Neural cell (in vitro differentiated cells): Measurements from ENCODE around the gene RMC1. TPM values are rescaled to one million over a fixed set of nuclear protein-coding genes. Genes with fewer than 3 reads are reported as not detected.

Experiments used
- H2AFZ ChIP-seq: fragments of 200-600, 300-800 bp; sonication (generic), shearing (Covaris generic); 2 replicates; pipeline ENCODE4 v1.6.0; 2014; ENCODE audit warnings: low read depth, mild to moderate bottlenecking, antibody characterized with exemption, low read length, moderate library complexity
- H3F3A ChIP-seq: fragments of 200-600 bp; shearing (Covaris generic); 2 replicates; pipeline ENCODE4 v1.6.1; 2016; ENCODE audit warnings: mild to moderate bottlenecking, moderate library complexity, mixed read lengths, antibody characterized with exemption, low read length; ENCODE audit not compliant: insufficient read depth, poor library complexity, severe bottlenecking
- H3K27ac ChIP-seq: fragments of 200-600, 300-800 bp; sonication (generic), shearing (Covaris generic); 2 replicates; pipeline ENCODE4 v1.5.1; 2014; ENCODE audit warnings: mild to moderate bottlenecking, low read length, moderate library complexity
- H3K27me3 ChIP-seq: fragments of 300-800, 200-600 bp; sonication (generic), shearing (Covaris generic); 2 replicates; pipeline ENCODE4 v1.6.0; 2014; ENCODE audit warnings: mild to moderate bottlenecking, low read depth, low read length, moderate library complexity; ENCODE audit not compliant: insufficient read depth
- H3K36me3 ChIP-seq: fragments of 300-800, 200-600 bp; sonication (generic), shearing (Covaris generic); 2 replicates; pipeline ENCODE4 v1.5.1; 2014; ENCODE audit warnings: mild to moderate bottlenecking, antibody characterized with exemption, low read length, moderate library complexity; ENCODE audit not compliant: insufficient read depth
- H3K4me2 ChIP-seq: fragments of 300-800, 200-600 bp; sonication (generic), shearing (Covaris generic); 2 replicates; pipeline ENCODE4 v1.6.0; 2014; ENCODE audit warnings: mild to moderate bottlenecking, low read length
- H3K4me3 ChIP-seq: fragments of 300-800, 200-600 bp; sonication (generic), shearing (Covaris generic); 2 replicates; pipeline ENCODE4 v1.5.1; 2014; ENCODE audit warnings: mild to moderate bottlenecking, low read length, moderate library complexity
- H3K79me2 ChIP-seq: fragments of 200-600 bp; shearing (Covaris generic); replicated peaks from 2 replicates; pipeline ENCODE4 v1.6.0; 2014; ENCODE audit warnings: mild to moderate bottlenecking, low read length, moderate library complexity; ENCODE audit not compliant: insufficient read depth
- H3K9ac ChIP-seq: fragments of 300-800, 200-600 bp; sonication (generic), shearing (Covaris generic); 2 replicates; pipeline ENCODE4 v1.6.1; 2016; ENCODE audit warnings: mild to moderate bottlenecking, low read length, mixed read lengths
- H3K9me2 ChIP-seq: fragments of 200-600 bp; shearing (Covaris generic); 2 replicates; pipeline ENCODE4 v1.6.1; 2016; ENCODE audit warnings: mild to moderate bottlenecking, low read length, mixed read lengths; ENCODE audit not compliant: insufficient read depth
- H3K9me3 ChIP-seq: fragments of 200-600, 300-800 bp; sonication (generic), shearing (Covaris generic); 2 replicates; pipeline ENCODE4 v1.6.1; 2016; ENCODE audit warnings: mild to moderate bottlenecking, mixed run types, low read length, moderate library complexity, mixed read lengths
- H4K20me1 ChIP-seq: fragments of 200-600 bp; shearing (Covaris generic); 2 replicates; pipeline ENCODE4 v1.6.1; 2016; ENCODE audit warnings: mild to moderate bottlenecking, mixed run types; ENCODE audit not compliant: insufficient read depth
- EP300 ChIP-seq: fragments of 450-650 bp; conservative IDR thresholded peaks from 2 replicates; pipeline ENCODE4 v1.6.1; 2014; ENCODE audit warnings: antibody characterized with exemption, mild to moderate bottlenecking, moderate library complexity; ENCODE audit not compliant: poor library complexity, severe bottlenecking
- EZH2 ChIP-seq: fragments of 200-600, 300-800 bp; shearing (Covaris generic), sonication (generic); IDR thresholded peaks from 2 replicates; pipeline ENCODE4 v1.6.1; 2014; ENCODE audit warnings: antibody characterized with exemption, low read length, borderline replicate concordance, mild to moderate bottlenecking; ENCODE audit not compliant: insufficient read depth, poor library complexity, severe bottlenecking
- MXI1 ChIP-seq: fragments of 450-650 bp; conservative IDR thresholded peaks from 2 replicates; pipeline ENCODE4 v1.6.1; 2014; ENCODE audit warnings: antibody characterized with exemption, mild to moderate bottlenecking; ENCODE audit not compliant: poor library complexity, severe bottlenecking
- POLR2AphosphoS5 ChIP-seq: IDR thresholded peaks from 2 replicates; pipeline ENCODE4 v1.6.1; 2012
- RAD21 ChIP-seq: fragments of 450-650 bp; conservative IDR thresholded peaks from 2 replicates; pipeline ENCODE4 v1.6.1; 2014; ENCODE audit warnings: antibody characterized with exemption, mild to moderate bottlenecking, moderate library complexity
- REST ChIP-seq: IDR thresholded peaks from 2 replicates; pipeline ENCODE4 v1.6.1; 2012; ENCODE audit warnings: borderline replicate concordance
- SMC3 ChIP-seq: fragments of 450-650 bp; conservative IDR thresholded peaks from 2 replicates; pipeline ENCODE4 v1.6.1; 2014; ENCODE audit warnings: antibody characterized with exemption, mild to moderate bottlenecking, moderate library complexity; ENCODE audit not compliant: poor library complexity
- TAF1 ChIP-seq: IDR thresholded peaks from 2 replicates; pipeline ENCODE4 v1.6.1; 2012; ENCODE audit warnings: low read depth
- polyA plus RNA-seq: library from polyadenylated mRNA; depleted of rRNA; stranded (reverse); fragments of >200 nt; gene quantifications from 2 replicates; pipeline ENCODE4 v1.2.3, GENCODE V29; 2014
- TF ChIP-seq, protein P1 (sequence below): fragments of 450-650 bp; IDR thresholded peaks from 2 replicates; pipeline ENCODE4 v1.5.1; 2014; ENCODE audit warnings: antibody characterized with exemption, mild to moderate bottlenecking, moderate library complexity; ENCODE audit not compliant: poor library complexity, severe bottlenecking

Gene RMC1
- polyA plus RNA-seq, 1 donor from 2014 or later = 42.2 TPM

- Histone ChIP-seq H3K9ac (no peak overlapping the region), H3K9me2 (no peaks in the 10 kb centered on the region), H3K27ac (no peak overlapping the region), H3K79me2 (no peaks in the 10 kb centered on the region), H3K4me2 (no peak overlapping the region), H3K4me3 (no peak overlapping the region), H3K36me3 (no peaks in the 10 kb centered on the region), H3K27me3 (no peaks in the 10 kb centered on the region), H3K9me3 (no peaks in the 10 kb centered on the region), H2AFZ (no peak overlapping the region), H4K20me1 (no peaks in the 10 kb centered on the region), H3F3A (no peaks in the 10 kb centered on the region)
- TF ChIP-seq EZH2 = no peak
Observed at GRCh38 chr18:23493654-23494053, 9.7 kb upstream of the RMC1 start.

- Histone ChIP-seq H3K9me3 (no peaks in the 10 kb centered on the region), H3K9me2 (no peaks in the 10 kb centered on the region)
Observed at GRCh38 chr18:23494992-23495391, 8.3 kb upstream of the RMC1 start.

More at GRCh38 chr18:23494992-23495391, 8.3 kb upstream of the RMC1 start:
- H4K20me1 ChIP-seq = no peaks in the 10 kb centered on the region
- H3K9ac ChIP-seq = no peak overlapping the region
- TF ChIP-seq SMC3 = no peak
- no peak for TF ChIP-seq REST
- no peak for TF ChIP-seq MXI1
- no peak for TF ChIP-seq POLR2AphosphoS5
- TF ChIP-seq EZH2 = no peak
- TF ChIP-seq RAD21 = no peak
- no peak for TF ChIP-seq TAF1
- TF ChIP-seq, protein P1, sequence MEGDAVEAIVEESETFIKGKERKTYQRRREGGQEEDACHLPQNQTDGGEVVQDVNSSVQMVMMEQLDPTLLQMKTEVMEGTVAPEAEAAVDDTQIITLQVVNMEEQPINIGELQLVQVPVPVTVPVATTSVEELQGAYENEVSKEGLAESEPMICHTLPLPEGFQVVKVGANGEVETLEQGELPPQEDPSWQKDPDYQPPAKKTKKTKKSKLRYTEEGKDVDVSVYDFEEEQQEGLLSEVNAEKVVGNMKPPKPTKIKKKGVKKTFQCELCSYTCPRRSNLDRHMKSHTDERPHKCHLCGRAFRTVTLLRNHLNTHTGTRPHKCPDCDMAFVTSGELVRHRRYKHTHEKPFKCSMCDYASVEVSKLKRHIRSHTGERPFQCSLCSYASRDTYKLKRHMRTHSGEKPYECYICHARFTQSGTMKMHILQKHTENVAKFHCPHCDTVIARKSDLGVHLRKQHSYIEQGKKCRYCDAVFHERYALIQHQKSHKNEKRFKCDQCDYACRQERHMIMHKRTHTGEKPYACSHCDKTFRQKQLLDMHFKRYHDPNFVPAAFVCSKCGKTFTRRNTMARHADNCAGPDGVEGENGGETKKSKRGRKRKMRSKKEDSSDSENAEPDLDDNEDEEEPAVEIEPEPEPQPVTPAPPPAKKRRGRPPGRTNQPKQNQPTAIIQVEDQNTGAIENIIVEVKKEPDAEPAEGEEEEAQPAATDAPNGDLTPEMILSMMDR = no peak
- no peak for TF ChIP-seq EP300
- no peaks in the 10 kb centered on the region for H3K27me3 ChIP-seq
- no peaks in the 10 kb centered on the region for H3K36me3 ChIP-seq
- H3K4me2 ChIP-seq = no peak overlapping the region
- H3K79me2 ChIP-seq = no peaks in the 10 kb centered on the region
- no peak overlapping the region for H3K27ac ChIP-seq
- H3F3A ChIP-seq = no peaks in the 10 kb centered on the region
- no peak overlapping the region for H3K4me3 ChIP-seq
- H2AFZ ChIP-seq = no peak overlapping the region
